Measurements from ENCODE around the gene NOL12.
A peak's percentile ranks its signal among the peaks of the same experiment; 100 is the strongest.
"Not testable (repeated sequence)": the region's sequence is repeated elsewhere in the genome, so short reads cannot be mapped to it uniquely, and the experiment has no call there.

NOL12 gene

DNA sequence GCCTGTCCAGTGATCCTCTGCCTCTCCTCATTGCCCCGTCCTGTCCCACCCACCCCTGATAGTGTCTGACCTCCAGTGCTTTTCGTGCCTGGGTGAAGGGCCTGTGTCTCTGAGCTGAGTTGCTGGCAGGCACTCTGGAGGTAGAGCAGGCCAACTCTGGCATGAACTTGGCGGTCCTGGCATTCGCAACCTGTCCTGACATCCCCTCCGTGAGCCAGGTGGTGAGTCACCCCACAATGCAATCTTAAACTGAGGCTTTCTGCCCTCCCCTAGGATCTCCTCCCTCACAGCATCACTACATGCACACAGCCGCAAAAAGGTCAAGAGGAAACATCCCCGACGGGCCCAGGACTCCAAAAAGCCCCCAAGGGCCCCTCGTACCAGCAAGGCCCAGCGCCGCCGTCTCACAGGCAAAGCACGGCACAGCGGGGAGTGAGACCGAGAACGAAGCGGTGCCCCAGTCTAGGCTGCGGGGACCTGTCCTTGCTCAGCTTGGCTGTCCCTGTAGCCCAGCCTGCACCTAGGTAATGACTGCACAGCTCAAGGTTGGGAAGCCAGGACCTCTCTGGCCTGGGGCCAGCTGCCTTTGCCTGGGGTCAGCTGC, 4.9 kb downstream of the NOL12 start:
- H3K36me3 ChIP-seq (ENCODE audit: insufficient read depth, low read length) = peaks cover 44% of the 10 kb centered on the region
- no peak overlapping the region for H3K4me3 ChIP-seq (ENCODE audit: low read depth in 1 of 2, low read length in 2 of 2)
- no peaks in the 10 kb centered on the region for H3K27me3 ChIP-seq (ENCODE audit: control insufficient read depth in 1 of 2, insufficient read depth in 2 of 2, low read length in 2 of 2)
- H3K9me3 ChIP-seq (ENCODE audit: low read length) = no peaks in the 10 kb centered on the region
- H3K9ac ChIP-seq (ENCODE audit: low read length) = no peak overlapping the region
- no peak overlapping the region for H3K27ac ChIP-seq (ENCODE audit: low read depth, low read length)
- H3K4me1 ChIP-seq (ENCODE audit: insufficient read depth, low read length) = peaks cover 12% of the 10 kb centered on the region

DNA sequence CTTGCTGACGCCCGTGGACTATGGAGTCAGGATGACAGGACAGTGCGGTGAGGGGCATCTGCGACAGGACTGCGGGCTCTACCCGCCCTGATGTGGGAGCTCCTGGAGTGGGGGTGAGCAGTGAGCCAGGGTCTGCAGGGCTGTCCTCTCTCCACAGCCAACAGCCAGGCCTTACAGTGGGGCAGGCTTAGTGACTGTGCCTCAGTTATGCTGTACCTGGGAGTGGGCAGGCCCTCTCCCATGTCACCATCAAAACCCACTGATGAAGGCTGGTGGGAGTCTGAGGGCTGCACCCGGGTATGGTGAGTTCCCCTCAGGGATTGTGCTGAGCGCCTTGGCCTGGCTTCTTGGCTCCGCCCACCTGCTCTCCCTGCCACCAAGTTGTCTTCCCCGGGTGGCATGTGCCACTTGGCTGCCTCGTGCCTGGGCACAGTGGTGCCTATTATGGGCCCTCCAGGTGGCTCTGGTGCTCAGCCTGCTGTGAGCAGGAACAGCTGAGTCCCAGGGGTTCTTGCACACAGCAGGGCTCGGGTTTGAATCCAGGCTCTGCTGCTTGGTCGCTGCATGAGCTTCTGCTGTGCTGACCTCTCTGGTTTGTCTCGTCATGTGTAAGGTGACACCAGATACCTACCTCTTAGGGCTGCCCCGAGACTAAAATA, 6.6 kb downstream of the NOL12 start:
- Histone ChIP-seq H3K4me1 (ENCODE audit: insufficient read depth, low read length) (peaks cover 19% of the 10 kb centered on the region), H3K27me3 (ENCODE audit: control insufficient read depth in 1 of 2, insufficient read depth in 2 of 2, low read length in 2 of 2) (no peaks in the 10 kb centered on the region), H3K36me3 (ENCODE audit: insufficient read depth, low read length) (peaks cover 44% of the 10 kb centered on the region), H3K9ac (ENCODE audit: low read length) (no peak overlapping the region), H3K4me3 (ENCODE audit: low read depth in 1 of 2, low read length in 2 of 2) (no peak overlapping the region), H3K9me3 (ENCODE audit: low read length) (no peaks in the 10 kb centered on the region), H3K27ac (ENCODE audit: low read depth, low read length) (no peak overlapping the region)

DNA sequence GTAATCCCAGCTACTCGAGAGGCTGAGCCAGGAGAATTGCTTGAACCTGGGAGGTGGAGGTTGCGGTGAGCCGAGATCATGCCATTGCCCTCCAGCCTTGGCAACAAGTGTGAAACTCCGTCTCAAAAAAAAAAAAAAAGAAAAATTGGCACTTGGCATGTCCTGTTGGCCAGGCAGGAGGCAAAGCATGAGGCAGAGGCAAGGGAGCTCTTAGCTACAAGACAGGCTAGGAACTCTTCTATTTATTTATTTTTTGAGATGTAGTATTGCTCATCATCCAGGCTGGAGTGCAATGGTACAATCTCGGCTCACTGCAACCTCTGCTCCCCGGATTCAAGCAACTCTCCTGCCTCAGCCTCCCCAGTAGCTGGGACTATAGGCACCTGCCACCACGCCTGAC, 8.0 kb downstream of the NOL12 start:
- H3K4me3 ChIP-seq (ENCODE audit: low read depth in 1 of 2, low read length in 2 of 2); H3K27me3 ChIP-seq (ENCODE audit: control insufficient read depth in 1 of 2, insufficient read depth in 2 of 2, low read length in 2 of 2); H3K9me3 ChIP-seq (ENCODE audit: low read length); H3K9ac ChIP-seq (ENCODE audit: low read length); H3K27ac ChIP-seq (ENCODE audit: low read depth, low read length): not testable (repeated sequence)
- H3K4me1 ChIP-seq (ENCODE audit: insufficient read depth, low read length) = peaks cover 19% of the 10 kb centered on the region
- peaks cover 32% of the 10 kb centered on the region for H3K36me3 ChIP-seq (ENCODE audit: insufficient read depth, low read length)

DNA sequence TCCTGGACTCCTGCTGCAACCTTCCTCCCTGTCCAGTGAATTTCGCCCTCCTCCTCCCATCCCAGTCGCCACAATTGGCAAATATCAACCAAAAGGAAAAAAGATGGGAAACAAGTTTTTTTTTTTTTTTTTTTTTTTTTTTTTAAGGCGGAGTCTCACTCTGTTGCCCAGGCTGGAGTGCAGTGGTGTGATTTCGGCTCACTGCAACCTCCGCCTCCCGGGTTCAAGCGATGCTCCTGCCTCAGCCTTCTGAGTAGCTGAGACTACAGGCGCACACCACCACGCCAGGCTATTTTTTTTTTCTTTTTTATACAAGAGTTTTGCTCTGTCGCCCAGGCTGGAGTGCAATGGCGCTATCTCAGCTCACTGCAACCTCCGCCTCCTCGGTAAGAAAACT, 10.1 kb downstream of the NOL12 start:
- peak overlapping the region in 1 of 2 donors; percentile 14 for H3K4me3 ChIP-seq (ENCODE audit: low read depth in 1 of 2, low read length in 2 of 2)
- H3K9me3 ChIP-seq (ENCODE audit: low read length); H3K27ac ChIP-seq (ENCODE audit: low read depth, low read length); H3K9ac ChIP-seq (ENCODE audit: low read length); H3K27me3 ChIP-seq (ENCODE audit: control insufficient read depth in 1 of 2, insufficient read depth in 2 of 2, low read length in 2 of 2): not testable (repeated sequence)
- peaks cover 22% of the 10 kb centered on the region for H3K36me3 ChIP-seq (ENCODE audit: insufficient read depth, low read length)
- peaks cover 19% of the 10 kb centered on the region for H3K4me1 ChIP-seq (ENCODE audit: insufficient read depth, low read length)

DNA sequence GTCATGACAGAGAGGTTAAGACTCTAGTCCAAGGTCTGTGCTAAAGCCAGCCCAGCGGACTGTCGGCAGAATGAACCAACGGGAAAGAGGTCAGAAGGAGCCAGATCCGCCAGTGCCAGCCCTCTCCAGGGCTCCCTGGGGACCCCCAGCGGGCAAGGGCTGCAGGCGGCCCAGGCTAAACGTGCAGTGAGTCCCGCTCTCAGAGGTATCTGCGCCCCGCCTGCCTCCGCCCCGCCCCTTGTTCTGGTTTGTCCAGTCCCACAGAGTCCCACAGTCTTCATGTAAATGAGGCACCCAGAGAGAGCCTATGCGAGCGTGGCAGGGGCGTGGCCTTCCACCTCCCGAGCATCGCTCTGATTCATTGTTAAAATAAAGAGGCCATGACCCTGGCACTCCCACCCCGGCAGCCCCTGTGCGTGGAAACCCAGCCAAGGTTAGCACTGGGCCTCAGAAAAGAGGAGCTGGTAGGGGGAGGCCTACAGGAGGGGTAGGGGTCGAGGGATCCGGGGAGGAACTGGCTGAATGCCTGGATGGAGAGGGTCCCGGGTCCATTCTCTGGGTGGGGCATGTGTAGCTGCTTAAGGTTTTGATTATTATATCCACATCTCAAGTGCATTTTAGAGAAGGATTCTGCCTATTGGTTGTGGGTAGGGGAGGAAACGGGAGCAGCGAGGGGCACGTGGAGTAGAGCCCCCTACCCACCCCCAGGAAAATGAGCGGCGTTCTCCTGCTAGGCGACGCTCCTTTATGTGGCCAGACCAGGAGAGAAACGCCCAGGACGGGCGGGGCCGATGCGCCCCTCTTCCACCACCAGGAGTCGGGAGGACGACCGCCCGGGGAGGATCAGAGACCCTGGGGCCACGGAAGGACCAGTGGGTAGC, 10.8 kb downstream of the NOL12 start, which contains the start of gene TRIOBP:
Gene TRIOBP, plus strand, starts transcription at position 392 of the 881 bp plus-strand sequence. CDS start 4,318 bp downstream, outside the sequence.
- H3K36me3 ChIP-seq (ENCODE audit: insufficient read depth, low read length) = peaks cover 16% of the 10 kb centered on the region
- H3K4me1 ChIP-seq (ENCODE audit: insufficient read depth, low read length) = peaks cover 19% of the 10 kb centered on the region
- peak within 1 kb of the TSS in 1 of 2 donors; percentile 14 for H3K4me3 ChIP-seq (ENCODE audit: low read depth in 1 of 2, low read length in 2 of 2)
- H3K9ac ChIP-seq (ENCODE audit: low read length) = no peak within 1 kb of the TSS
- no peak within 1 kb of the TSS for H3K27ac ChIP-seq (ENCODE audit: low read depth, low read length)
- no peaks in the 10 kb centered on the region for H3K27me3 ChIP-seq (ENCODE audit: control insufficient read depth in 1 of 2, insufficient read depth in 2 of 2, low read length in 2 of 2)
- no peaks in the 10 kb centered on the region for H3K9me3 ChIP-seq (ENCODE audit: low read length)

DNA sequence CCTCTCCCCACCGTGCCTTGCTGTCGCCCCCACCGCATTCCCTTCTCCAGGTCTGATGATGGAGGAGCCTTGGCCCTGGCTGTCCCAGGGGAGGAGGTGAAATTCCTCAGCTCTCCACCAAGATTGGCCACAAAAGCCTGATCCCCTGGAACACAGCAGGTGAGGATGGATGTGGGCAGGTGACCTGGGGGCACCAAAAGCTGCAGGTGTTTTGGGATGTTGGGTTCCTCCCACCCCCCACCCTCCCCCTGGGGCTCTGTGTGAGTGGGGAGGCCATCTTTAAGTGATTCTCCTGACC, 11.3 kb downstream of the NOL12 start:
- Histone ChIP-seq H3K9ac (ENCODE audit: low read length) (no peak overlapping the region), H3K4me3 (ENCODE audit: low read depth in 1 of 2, low read length in 2 of 2) (no peak overlapping the region), H3K27ac (ENCODE audit: low read depth, low read length) (no peak overlapping the region)

DNA sequence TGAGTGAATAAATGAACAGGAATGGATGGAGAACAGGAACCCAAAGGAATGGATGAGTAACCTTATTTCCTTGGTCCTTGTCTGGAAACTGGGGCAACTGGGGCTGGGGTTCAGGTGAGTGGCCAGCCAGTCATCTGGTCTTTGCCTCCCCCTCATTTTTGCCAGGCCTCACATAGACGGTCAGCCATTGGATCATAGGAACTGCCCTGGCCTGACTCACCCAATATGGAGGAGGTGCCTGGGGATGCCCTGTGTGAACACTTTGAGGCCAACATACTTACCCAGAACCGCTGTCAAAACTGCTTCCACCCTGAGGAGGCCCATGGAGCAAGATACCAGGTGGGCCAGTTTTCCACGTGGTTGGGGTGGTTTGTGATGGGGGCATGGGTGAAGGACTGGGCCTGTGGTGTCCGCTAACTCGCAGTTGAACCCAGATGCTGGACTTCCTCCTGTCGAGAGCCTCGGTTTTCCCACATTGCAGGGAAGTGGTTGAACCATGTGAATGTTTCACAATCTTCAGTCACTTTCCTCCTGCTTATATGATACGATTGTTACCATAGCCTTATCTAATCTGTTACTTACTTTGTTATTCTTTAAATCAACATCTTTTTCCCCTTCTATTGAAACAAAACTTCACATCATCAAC, 15.1 kb downstream of the NOL12 start:
- H3K9me3 ChIP-seq (ENCODE audit: low read length) = no peaks in the 10 kb centered on the region
- no peaks in the 10 kb centered on the region for H3K36me3 ChIP-seq (ENCODE audit: insufficient read depth, low read length)
- no peak overlapping the region for H3K4me3 ChIP-seq (ENCODE audit: low read depth in 1 of 2, low read length in 2 of 2)
- no peak overlapping the region for H3K9ac ChIP-seq (ENCODE audit: low read length)
- H3K27me3 ChIP-seq (ENCODE audit: control insufficient read depth in 1 of 2, insufficient read depth in 2 of 2, low read length in 2 of 2) = no peaks in the 10 kb centered on the region
- H3K27ac ChIP-seq (ENCODE audit: low read depth, low read length) = no peak overlapping the region
- peaks cover 9% of the 10 kb centered on the region for H3K4me1 ChIP-seq (ENCODE audit: insufficient read depth, low read length)

More for the DNA sequence above, 11.3 kb downstream of the NOL12 start:
- Histone ChIP-seq H3K27me3 (ENCODE audit: control insufficient read depth in 1 of 2, insufficient read depth in 2 of 2, low read length in 2 of 2) (no peaks in the 10 kb centered on the region), H3K36me3 (ENCODE audit: insufficient read depth, low read length) (peaks cover 10% of the 10 kb centered on the region), H3K9me3 (ENCODE audit: low read length) (no peaks in the 10 kb centered on the region), H3K4me1 (ENCODE audit: insufficient read depth, low read length) (peaks cover 19% of the 10 kb centered on the region)

DNA sequence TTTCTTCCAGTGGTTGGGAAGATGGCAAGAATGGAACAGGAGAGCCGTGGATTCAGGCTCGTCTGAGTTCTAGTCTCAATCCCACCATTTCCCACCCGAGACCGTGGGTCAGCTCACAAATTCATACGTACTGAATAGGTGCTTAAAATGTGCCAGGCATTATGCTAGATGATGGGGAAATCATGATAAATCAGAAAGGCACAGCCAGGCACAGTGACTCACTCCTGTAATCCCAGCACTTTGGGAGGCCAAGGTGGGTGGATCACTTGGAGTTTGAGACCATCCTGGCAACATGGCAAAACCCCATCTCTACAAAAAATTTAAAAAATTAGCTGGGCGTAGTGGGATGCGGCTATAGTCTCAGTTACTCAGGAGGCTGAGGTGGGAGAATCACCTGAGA, 17.8 kb downstream of the NOL12 start:
- H3K27ac ChIP-seq (ENCODE audit: low read depth, low read length) = no peak overlapping the region
- no peaks in the 10 kb centered on the region for H3K9me3 ChIP-seq (ENCODE audit: low read length)
- no peak overlapping the region for H3K9ac ChIP-seq (ENCODE audit: low read length)
- H3K4me1 ChIP-seq (ENCODE audit: insufficient read depth, low read length) = no peaks in the 10 kb centered on the region
- no peak overlapping the region for H3K4me3 ChIP-seq (ENCODE audit: low read depth in 1 of 2, low read length in 2 of 2)
- H3K36me3 ChIP-seq (ENCODE audit: insufficient read depth, low read length) = no peaks in the 10 kb centered on the region
- no peaks in the 10 kb centered on the region for H3K27me3 ChIP-seq (ENCODE audit: control insufficient read depth in 1 of 2, insufficient read depth in 2 of 2, low read length in 2 of 2)

DNA sequence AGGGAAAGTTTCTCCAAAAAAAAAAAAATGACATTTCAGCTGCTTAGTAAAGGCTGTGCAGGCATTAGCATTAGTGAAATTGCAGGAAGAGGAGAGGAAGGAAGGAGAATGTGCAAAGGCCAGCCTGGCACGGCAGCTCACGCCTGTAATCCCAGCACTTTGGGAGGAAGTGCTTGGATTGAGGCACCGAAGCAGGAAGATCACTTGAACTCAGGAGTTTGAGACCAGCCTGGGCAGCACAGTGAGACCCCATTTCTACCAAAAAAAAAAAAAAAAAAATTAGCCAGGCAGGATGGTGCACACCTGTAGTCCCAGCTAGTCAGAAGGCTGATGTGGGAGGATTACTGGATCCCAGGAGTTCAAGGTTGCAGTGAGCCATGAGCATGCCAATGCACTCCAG, 18.5 kb downstream of the NOL12 start:
- no peaks in the 10 kb centered on the region for H3K4me1 ChIP-seq (ENCODE audit: insufficient read depth, low read length)

DNA sequence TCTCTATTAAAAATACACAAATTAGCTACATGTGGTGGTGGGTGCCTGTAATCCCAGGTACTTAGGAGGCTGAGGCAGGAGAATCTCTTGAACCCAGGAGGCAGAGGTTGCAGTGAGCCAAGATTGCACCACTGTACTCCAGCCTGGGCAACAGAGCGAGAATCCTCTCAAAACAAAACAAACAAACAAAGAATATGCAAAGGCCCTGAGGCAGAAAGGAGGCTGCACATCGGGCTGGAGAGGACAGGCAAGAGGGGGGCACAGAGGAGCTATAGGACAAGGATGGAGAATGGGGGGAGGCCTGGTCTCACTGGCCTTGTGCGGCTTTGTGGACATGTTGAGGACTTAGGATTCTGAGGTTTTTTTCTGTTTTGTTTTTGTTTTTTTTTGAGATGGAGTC, 19.1 kb downstream of the NOL12 start:
- no peak overlapping the region for H3K4me3 ChIP-seq (ENCODE audit: low read depth in 1 of 2, low read length in 2 of 2)
- no peak overlapping the region for H3K27ac ChIP-seq (ENCODE audit: low read depth, low read length)
- H3K27me3 ChIP-seq (ENCODE audit: control insufficient read depth in 1 of 2, insufficient read depth in 2 of 2, low read length in 2 of 2) = no peaks in the 10 kb centered on the region
- H3K36me3 ChIP-seq (ENCODE audit: insufficient read depth, low read length) = no peaks in the 10 kb centered on the region
- no peaks in the 10 kb centered on the region for H3K9me3 ChIP-seq (ENCODE audit: low read length)
- H3K4me1 ChIP-seq (ENCODE audit: insufficient read depth, low read length) = no peaks in the 10 kb centered on the region
- H3K9ac ChIP-seq (ENCODE audit: low read length) = no peak overlapping the region

More for the DNA sequence above, 18.5 kb downstream of the NOL12 start:
- Histone ChIP-seq H3K9me3 (ENCODE audit: low read length) (no peaks in the 10 kb centered on the region), H3K36me3 (ENCODE audit: insufficient read depth, low read length) (no peaks in the 10 kb centered on the region), H3K27ac (ENCODE audit: low read depth, low read length) (no peak overlapping the region), H3K9ac (ENCODE audit: low read length) (no peak overlapping the region), H3K27me3 (ENCODE audit: control insufficient read depth in 1 of 2, insufficient read depth in 2 of 2, low read length in 2 of 2) (no peaks in the 10 kb centered on the region), H3K4me3 (ENCODE audit: low read depth in 1 of 2, low read length in 2 of 2) (no peak overlapping the region)

Measured in muscle layer of colon (tissue), 2 donors.